ENCODE results near the gene WASHC3.
"Not testable (repeated sequence)": the region's sequence is repeated elsewhere in the genome, so short reads cannot be mapped to it uniquely, and the experiment has no call there.

The WASHC3 gene, protein sequence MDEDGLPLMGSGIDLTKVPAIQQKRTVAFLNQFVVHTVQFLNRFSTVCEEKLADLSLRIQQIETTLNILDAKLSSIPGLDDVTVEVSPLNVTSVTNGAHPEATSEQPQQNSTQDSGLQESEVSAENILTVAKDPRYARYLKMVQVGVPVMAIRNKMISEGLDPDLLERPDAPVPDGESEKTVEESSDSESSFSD

GRCh38 chr12:102061560-102062418 is at the start of gene WASHC3:
WASHC3 (minus strand) TSS chr12:102061991; CDS start chr12:102061962, 29 bp downstream.
- peak; percentile 96 for DNase-seq (ENCODE audit: low spot score)

DNA sequence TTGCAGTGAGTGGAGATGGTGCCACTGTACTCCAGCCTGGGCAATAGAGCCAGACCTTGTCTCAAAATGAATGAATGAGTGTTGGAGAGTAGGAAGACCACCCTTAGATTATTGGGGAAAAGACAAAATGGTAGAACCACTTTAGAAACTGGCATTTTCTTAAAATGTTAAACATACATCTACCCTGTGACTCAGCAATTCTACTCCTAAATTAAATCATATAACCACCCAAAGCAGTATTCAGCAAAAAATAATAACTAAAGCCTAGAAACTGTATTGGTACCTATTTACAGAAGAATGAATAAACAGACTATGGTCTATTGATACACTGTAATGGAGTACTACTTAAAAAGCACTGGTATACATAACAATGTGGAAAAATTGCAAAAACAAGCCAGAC is 49.0 kb upstream of the WASHC3 start:
- DNase-seq (ENCODE audit: low spot score) = no peak

GRCh38 chr12:102107970-102108369 is 46.2 kb upstream of the WASHC3 start:
- no peak for DNase-seq (ENCODE audit: low spot score)

GRCh38 chr12:102106905-102107304 is 45.1 kb upstream of the WASHC3 start:
- DNase-seq (ENCODE audit: low spot score) = no peak

DNA sequence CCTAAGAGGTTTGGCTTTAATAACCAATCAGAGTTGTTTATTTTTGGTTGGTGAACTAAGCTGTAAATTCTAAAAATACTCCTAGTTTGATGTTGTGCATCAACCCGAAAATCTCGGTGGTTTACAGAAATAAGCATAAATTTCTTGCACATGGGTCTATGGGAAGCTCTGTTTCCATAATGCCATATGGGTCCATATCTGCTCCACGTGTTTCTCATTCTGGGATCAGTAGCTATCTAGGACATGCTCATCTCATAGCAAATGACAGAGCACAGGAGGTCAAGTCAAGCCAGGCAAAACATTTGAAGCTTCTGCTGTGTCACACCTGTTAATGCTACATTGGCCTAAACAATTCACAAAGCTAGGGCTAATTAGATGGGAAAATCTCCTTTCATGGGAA is 35.1 kb upstream of the WASHC3 start:
- no peak for DNase-seq (ENCODE audit: low spot score)

- DNase-seq (ENCODE audit: low spot score) = peak; percentile 27
Observed at GRCh38 chr12:102095677-102096263, 34.0 kb upstream of the WASHC3 start.

- no peak for DNase-seq (ENCODE audit: low spot score)
Observed at GRCh38 chr12:102093319-102093718, 31.5 kb upstream of the WASHC3 start.

DNA sequence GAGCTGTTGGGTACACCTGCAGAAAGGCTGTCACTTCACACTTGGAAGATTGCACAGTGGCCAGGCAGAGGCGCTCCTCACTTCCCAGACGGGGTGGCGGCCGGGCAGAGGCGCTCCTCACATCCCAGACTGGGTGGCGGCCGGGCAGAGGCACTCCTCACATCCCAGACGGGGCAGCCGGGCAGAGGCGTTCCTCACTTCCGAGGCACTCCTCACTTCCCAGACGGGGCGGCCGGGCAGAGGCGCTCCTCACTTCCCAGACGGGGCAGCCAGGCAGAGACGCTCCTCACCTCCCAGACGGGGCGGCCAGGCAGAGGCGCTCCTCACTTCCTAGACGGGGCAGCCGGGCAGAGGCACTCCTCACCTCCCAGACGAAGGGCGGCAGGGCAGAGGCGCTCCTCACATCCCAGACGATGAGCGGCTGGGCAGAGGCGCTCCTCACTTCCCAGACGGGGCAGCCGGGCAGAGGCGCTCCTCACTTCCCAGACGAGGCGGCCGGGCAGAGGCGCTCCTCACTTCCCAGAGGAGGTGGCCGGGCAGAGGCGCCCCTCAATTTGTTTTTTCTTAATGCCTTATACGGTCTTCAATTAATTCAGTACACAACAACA is 27.5 kb upstream of the WASHC3 start:
- not testable (repeated sequence) for DNase-seq (ENCODE audit: low spot score)

GRCh38 chr12:102080842-102081241 is 19.1 kb upstream of the WASHC3 start:
- DNase-seq (ENCODE audit: low spot score) = no peak

GRCh38 chr12:102072092-102072491 is 10.3 kb upstream of the WASHC3 start:
- DNase-seq (ENCODE audit: low spot score) = not testable (repeated sequence)

GRCh38 chr12:102069707-102070106 is 7.9 kb upstream of the WASHC3 start:
- DNase-seq (ENCODE audit: low spot score) = no peak

- DNase-seq (ENCODE audit: low spot score) = no peak
Observed at GRCh38 chr12:102067574-102068258, 5.9 kb upstream of the WASHC3 start.

- no peak for DNase-seq (ENCODE audit: low spot score)
Observed at GRCh38 chr12:102064476-102064875, 2.7 kb upstream of the WASHC3 start.

DNA sequence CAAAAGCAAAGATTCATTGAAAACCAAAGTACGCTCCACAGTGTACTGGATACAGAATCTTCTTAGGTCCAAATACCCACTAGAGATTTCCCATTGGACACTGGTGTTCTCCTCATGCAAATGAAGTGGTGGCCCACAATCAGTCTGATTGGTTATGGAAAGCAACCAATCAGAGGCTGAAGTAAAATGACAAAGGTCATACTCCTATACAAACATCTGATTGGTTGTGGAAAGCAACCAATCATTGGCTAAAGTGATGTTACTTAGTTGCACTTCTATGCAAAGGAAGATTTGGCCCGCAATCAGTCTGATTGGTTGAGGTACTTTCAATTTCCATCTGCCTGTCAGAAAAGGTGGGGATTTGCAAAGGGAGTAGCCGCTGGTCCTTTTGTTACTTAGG is 1.3 kb upstream of the WASHC3 start:
- peak; percentile 48 for DNase-seq (ENCODE audit: low spot score)

DNA sequence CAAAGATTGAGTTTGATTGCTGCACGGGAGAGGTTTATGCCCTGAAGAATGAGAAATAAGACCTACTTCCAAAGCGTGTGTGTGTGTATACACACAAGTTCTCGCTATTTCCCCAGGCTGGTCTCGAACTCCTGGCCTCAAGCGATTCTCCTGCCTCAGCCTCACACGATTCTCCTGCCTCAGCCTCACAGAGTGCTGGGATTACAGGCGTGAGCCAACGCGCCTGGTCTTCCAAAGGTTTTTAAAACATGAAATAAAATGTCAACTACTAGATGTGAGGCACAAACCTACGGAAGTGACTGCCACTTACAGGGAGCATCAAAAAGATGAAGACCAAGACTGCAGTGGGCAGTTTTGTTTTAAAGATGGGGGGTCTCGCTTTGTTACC is 622 bp upstream of the WASHC3 start:
- no peak for DNase-seq (ENCODE audit: low spot score)

DNA sequence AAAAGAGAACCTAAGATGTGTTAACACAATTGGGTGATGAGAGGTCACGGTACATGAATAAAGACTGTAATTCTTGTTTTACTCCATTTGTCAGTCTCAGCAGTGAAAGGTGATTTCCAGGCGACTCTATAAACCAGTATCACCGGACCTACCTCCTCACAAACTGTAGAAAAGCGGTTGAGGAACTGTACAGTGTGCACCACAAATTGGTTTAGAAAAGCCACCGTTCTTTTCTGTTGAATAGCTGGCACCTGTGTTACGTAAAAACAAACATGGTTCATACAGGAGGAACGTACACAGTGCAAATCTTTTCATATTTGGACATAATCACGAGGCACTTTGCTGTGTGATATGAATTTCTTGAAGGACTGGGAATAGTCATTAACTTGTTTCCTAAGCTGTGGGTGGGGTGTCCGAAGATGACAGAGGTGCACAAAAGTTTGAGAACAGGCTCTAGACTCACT is 663 bp downstream of the WASHC3 start:
- DNase-seq (ENCODE audit: low spot score) = no peak

GRCh38 chr12:102059343-102059742 is 2.4 kb downstream of the WASHC3 start:
- DNase-seq (ENCODE audit: low spot score) = no peak

DNA sequence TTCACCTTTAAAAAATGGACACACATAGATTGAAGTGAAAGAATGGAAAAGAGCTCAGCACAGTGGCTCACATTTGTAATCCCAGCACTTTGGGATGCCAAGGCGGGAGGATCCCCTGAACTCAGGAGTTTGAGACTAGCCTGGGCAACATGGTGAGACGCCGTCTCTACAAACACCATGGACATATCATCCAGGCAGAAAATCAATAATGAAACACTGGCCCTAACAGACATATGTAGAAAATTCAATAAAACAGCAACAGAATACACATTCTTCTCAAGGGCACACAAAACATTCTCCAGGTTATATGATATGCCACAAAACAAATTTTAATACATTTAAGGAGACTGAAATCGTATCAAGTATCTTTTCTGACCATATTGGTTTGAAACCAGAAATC is 7.4 kb downstream of the WASHC3 start:
- DNase-seq (ENCODE audit: low spot score) = no peak

- DNase-seq (ENCODE audit: low spot score) = no peak
Observed at GRCh38 chr12:102053062-102053349, 8.8 kb downstream of the WASHC3 start.

- no peak for DNase-seq (ENCODE audit: low spot score)
Observed at GRCh38 chr12:102052192-102053061, 9.4 kb downstream of the WASHC3 start.

- DNase-seq (ENCODE audit: low spot score) = no peak
Observed at GRCh38 chr12:102051431-102051965, 10.3 kb downstream of the WASHC3 start.
